ENCODE results near the gene FASN.

- TF ChIP-seq, protein P1, sequence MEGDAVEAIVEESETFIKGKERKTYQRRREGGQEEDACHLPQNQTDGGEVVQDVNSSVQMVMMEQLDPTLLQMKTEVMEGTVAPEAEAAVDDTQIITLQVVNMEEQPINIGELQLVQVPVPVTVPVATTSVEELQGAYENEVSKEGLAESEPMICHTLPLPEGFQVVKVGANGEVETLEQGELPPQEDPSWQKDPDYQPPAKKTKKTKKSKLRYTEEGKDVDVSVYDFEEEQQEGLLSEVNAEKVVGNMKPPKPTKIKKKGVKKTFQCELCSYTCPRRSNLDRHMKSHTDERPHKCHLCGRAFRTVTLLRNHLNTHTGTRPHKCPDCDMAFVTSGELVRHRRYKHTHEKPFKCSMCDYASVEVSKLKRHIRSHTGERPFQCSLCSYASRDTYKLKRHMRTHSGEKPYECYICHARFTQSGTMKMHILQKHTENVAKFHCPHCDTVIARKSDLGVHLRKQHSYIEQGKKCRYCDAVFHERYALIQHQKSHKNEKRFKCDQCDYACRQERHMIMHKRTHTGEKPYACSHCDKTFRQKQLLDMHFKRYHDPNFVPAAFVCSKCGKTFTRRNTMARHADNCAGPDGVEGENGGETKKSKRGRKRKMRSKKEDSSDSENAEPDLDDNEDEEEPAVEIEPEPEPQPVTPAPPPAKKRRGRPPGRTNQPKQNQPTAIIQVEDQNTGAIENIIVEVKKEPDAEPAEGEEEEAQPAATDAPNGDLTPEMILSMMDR (IDR thresholded peaks at IDR 0.05): no peak
- TF ChIP-seq POLR2A (IDR thresholded peaks at IDR 0.05): no peak
These were observed 61.4 kb downstream of the FASN start for GRCh38 chr17:82036634-82037091.

Measured in ovary (tissue), 3 donors.